GM12875 (cell line): Measurements from ENCODE around the gene PPP1R13B.

Source experiments
- H3K4me3 ChIP-seq: one replicate; pipeline ENCODE4 v1.5.1; 2011; ENCODE audit warnings: low read depth, low read length, control low read depth
- TF ChIP-seq, protein P1 (sequence below): IDR thresholded peaks from 2 replicates; pipeline ENCODE4 v1.5.1; 2011; ENCODE audit warnings: low read depth, mild to moderate bottlenecking, control low read depth, inconsistent platforms, low read length, moderate library complexity, borderline replicate concordance; ENCODE audit not compliant: insufficient read depth

PPP1R13B gene

DNA sequence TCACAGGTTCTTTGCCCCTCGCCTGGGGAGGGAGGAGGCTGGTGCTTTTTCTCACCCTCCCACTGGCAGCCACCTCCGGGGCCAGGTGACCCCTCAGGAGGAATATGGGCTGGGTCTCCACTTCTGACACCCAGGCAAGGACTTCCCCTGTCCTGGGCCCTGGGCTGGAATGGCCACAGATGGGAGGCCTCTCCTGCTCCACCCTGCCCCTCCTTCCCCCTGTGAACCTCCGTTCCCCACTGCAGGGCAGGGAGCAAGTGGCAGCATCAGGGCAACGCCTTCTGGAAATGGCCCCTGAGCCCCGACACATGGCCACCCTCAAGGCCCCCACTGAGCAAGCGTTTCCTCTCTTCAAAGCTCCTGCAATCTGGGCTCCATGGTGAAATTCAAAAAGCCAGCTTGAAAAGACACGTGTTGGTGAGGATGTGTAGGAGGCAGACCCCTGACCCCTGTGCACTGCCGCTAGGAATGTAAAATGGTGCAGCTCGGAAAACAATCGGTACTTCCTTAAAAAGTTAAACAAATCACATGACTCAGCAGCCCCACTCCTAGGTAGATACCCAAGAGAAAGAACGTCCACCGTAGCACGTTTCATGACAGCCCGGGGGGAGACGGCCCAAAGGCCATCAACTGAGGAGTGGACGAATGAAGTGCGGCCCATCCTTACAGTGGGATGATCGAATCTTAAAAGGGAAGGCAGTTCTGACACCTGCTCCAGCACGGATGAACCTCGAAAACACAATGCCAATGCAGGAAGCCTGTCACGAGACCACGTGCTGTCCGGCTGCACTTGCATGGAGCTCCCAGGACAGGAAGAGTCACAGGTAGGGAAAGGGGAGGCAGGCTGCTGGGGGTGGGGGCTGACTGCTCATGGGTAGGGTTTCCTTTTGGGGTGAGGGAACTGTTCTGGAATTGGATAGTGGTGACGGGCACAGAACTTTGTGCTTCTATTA lies 143.7 kb downstream of the PPP1R13B start:
- no peak overlapping the region for H3K4me3 ChIP-seq
- TF ChIP-seq, protein P1, sequence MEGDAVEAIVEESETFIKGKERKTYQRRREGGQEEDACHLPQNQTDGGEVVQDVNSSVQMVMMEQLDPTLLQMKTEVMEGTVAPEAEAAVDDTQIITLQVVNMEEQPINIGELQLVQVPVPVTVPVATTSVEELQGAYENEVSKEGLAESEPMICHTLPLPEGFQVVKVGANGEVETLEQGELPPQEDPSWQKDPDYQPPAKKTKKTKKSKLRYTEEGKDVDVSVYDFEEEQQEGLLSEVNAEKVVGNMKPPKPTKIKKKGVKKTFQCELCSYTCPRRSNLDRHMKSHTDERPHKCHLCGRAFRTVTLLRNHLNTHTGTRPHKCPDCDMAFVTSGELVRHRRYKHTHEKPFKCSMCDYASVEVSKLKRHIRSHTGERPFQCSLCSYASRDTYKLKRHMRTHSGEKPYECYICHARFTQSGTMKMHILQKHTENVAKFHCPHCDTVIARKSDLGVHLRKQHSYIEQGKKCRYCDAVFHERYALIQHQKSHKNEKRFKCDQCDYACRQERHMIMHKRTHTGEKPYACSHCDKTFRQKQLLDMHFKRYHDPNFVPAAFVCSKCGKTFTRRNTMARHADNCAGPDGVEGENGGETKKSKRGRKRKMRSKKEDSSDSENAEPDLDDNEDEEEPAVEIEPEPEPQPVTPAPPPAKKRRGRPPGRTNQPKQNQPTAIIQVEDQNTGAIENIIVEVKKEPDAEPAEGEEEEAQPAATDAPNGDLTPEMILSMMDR: no peak

DNA sequence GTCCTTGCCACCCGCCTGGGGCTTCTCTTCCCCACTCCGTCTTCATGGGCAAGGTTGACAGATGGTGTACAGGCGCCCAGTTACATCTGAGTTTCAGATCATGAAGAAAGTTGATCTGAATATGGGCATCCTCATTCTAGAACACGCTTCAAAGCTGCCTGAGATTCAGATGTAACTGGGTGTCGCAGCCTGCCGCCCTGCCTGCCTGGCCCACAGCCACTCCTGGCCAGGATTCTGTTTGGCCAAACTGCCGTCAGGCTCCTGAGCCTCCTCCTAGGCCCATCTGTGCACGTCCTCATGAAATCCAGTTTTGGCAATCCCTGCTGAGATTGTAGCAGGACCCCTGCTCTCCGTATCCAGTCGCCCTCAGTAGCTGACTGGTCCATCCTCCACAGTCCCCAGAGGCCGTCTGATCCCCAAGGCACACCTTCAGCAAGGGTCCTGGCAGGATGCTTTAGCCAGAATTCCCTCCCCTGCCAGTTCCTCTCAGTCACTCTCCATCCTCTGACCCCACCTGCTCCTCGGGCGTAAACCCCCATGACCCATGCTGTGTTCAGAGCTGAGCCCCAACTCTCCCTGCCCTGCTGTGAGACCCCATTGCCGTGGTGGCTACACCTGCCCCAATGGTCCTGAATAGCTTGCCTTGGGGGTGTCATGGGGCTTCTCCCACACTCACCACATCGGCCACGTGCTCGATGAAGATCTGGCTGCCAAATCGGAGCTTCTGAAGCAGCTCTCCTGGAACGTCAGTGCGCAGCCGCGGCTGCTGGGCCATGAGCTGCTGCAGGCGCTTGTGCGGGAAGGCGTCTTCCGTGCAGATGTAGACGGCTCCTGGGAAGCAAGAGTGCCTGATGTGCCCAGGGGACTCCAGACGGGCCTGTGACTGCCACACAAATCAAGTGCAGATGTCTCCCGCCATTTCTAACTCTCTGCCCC lies 144.6 kb downstream of the PPP1R13B start:
- TF ChIP-seq, protein P1: no peak
- no peak overlapping the region for H3K4me3 ChIP-seq

DNA sequence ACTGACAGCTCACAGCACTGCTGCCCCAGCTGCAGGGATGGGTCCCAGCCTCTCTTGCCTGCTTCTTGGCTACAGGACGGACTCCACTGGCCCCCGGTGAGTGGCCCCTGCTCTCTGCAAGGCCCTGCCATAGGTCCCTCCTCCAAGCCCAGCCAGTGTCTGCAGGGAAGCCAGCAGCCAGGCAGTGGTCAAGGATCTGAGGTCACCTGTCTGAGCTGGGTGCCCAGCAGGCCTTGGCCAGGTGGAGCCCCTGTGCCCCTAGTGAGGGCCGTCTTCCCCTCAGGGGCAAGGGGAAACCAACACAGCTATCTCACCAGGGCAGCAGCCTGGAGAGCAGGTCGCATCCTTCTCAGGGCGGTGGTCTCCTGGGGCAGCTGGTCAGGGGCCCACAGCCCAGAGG lies 145.3 kb downstream of the PPP1R13B start:
- H3K4me3 ChIP-seq: no peak overlapping the region
- TF ChIP-seq, protein P1: no peak

DNA sequence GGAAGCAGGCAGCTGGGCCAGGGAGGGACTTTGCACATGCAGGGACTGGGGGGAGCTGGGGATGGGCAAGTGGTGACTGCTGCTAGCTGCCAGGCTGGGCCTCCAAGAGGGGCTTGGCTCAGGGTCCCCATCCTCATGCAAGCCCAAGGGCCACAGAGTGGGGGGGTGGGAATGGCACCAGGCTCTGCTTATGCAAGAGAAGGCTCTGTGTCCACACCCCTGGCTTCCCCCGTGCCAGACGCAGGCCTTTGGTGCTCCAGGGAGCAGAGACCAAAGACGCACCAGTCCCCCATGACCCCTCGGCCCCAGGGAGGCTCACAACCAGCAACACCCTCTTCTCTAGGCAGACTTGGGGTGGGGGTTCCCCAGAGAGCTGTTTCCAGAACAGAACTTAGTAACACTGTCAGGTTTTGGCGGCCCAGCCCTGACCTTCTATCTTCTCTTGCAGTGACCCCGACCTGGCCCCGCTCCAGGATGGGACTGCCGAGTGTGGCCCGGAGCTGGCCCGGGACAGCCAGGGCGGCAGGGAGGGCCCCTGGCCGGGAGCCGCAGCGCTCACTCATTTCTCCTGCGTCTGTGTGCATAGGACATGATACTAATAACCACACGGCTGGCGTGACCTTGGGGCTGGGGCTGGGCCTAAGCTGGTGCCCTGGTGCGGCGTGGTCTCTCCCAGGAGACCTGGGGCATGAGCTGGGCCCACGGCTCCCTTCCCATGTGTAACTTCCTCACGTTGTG lies 146.5 kb downstream of the PPP1R13B start:
- no peak overlapping the region for H3K4me3 ChIP-seq

DNA sequence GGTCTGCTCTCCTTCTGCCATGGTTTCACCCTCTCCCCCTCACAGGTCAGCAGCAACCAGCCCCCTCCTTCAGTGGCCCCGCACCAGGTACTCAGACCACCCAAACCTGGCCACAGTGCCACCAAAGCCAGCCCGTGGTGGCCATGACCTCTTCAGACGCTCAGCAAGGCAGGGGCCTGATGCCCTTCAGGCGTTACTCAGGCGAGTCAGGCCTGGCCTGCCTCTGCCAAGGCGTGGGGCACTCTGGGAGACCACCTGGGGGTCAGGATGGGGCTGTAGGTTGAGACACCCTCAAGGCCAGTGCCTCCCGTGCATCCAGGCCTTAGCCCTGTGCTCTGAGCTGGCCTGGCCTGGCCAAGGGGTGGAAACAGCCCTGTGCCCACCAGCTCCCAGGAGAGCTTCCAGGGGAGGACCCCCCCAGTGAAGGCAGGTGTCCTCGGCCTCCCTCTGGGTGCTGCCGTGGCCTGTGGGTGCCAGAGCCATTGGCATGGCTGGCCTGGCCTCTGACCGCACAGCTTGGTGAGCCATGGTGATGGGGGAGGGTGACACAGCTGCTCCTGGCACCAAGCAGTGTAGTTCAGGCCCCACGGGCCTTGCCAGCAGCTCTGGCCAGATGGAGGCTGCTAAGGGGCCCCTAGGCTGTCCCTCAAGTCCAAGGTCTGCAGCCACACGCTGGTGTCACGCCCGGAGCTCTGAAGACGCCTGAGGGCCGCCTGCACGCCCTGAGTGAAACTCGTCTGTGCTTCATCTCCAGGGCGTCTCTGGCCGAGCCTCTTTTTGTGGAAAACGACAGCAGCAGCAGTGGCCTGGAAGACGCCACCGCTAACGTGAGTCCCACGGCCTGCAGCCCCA lies 147.2 kb downstream of the PPP1R13B start:
- TF ChIP-seq, protein P1: no peak
- H3K4me3 ChIP-seq: no peak overlapping the region

More for the DNA sequence above, 146.5 kb downstream of the PPP1R13B start:
- TF ChIP-seq, protein P1: no peak

DNA sequence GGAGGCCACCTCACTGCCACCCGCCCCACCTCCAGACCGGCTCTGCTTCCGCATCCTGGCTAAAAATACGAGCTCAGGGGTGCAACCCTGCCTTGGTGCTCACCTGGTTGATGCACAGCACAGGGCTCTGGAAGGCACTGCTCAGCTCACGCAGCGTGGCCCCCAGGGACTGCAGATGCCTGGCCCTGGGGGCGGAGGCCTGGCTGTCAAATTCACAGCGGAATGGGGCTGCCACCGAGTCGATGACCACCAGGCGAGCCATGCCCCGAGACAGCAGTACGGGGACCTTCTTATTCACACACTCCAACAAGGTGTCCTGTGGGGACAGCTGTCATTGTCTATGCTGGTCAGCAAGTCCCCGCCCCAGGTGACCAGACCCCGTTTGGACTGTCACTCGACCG lies 148.1 kb downstream of the PPP1R13B start:
- H3K4me3 ChIP-seq: no peak overlapping the region
- TF ChIP-seq, protein P1: no peak
